Non-pigmented ciliary epithelial cell (primary cell): Measurements from ENCODE around the gene NDUFS5.
"Not testable (repeated sequence)": the region's sequence is repeated elsewhere in the genome, so short reads cannot be mapped to it uniquely, and the experiment has no call there.

Experiments
- DNase-seq: peaks from one replicate; pipeline ENCODE4 v3.0.0-alpha.2; 2010; ENCODE audit warnings: low read depth

NDUFS5 gene

GRCh38 chr1:39026051-39026865 is at the start of gene NDUFS5:
Gene NDUFS5 (plus strand): TSS chr1:39026350. CDS start chr1:39028725, 2,375 bp downstream.
- peak; percentile 85 for DNase-seq

DNA sequence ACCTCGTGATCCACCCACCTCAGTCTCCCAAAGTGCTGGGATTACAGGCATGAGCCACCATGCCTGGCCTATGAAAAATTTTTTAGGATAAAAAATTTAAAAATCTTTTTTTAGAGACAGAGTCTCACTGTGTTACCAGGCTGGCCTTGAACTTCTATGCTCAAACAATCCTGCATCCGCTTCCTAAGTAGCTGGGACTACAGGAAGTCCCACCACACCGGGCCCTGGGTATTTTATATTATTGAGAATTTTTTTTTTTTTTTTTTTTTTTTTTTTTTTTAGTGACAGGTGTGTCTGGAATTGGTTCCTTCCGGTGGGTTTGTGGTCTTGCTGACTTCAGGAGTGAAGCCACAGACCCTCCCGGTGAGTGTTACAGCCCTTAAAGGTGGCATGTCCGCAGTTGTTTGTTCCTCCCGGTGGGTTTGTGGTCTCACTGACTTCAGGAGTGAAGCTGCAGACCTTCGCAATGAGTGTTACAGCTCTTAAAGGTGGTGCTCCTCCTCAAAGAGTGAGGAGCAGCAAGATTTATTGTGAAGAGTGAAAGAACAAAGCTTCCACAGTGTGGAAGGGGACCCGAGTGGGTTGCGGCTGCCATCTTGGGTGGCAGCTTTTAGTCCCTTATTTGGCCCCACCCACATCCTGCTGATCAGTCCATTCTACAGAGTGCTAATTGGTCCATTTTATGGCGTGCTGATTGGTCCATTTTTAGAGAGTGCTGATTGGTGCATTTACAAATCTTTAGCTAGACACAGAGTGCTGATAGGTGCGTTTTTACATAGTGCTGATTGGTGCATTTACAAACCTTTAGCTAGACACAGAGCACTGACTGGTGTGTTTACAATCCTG is 48.5 kb upstream of the NDUFS5 start:
- DNase-seq, result not testable (repeated sequence)

DNA sequence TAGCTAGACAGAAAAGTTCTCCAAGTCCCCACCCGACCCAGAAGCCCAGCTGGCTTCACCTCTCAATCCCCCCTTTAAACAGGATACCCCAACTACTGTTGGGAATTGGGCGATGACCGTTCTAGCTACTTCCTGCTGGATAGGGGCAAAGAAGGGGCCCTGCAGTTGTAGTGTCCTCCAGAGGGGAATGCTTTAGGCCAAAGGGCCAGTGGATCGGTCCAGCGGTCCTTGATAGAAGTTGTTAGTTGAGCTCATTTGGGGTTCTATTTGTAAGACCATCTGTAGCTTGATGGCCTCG is 48.0 kb upstream of the NDUFS5 start:
- DNase-seq, result not testable (repeated sequence)

DNA sequence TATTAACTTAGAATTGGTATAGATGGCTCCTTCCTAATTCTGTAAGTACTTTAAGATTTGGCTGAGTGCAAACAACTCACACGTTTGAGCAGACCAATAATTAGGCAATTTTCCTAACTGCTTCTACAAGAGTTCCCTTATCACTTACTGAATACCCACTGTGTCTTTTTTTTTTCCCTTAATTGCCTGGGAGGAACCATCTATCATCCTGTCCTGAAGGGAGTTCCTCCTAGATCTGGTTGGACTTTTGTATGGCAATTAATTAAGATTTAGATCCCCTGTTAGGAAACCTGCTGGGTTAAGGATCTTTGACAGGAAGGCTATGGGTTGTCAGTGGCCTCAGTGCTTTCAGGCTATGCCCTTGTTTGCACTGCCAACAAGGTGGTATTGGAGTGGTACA is 46.8 kb upstream of the NDUFS5 start:
- DNase-seq, result not testable (repeated sequence)

DNA sequence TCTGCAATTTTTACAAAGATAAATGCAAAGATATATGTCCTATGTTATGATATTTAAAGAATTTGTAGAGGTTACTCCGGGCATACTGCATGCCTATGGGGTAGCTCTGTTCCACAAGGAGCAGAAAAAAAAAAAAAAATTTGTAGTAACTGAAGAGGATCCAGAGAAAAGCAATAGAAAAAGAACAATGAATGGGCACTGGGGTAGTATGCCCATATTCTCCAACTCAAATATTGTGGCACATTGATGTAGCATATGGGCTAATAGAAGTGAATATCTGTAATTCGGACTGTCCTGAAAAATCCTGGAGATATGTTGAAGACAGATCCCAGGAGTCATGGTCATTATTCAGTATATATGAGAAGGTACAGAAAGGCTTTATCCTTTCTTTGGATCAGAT is 36.2 kb upstream of the NDUFS5 start:
- no peak for DNase-seq

DNA sequence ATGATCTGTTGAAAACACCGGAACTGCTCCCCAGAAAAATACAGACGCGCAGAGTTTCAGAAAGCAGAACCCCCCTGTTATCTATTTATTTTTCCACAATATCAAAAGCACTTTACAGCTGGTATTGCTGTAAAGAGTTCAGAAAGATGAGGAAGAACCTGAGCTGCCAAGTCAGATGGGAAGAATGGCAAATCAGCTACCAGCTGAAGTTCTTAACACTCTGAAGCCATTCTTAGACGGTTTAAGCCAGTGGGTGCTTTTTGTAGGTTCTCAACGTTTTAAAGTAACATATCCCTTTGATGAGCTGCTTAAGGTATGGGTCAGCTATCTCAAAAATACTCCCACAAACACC is 35.8 kb upstream of the NDUFS5 start:
- DNase-seq, result no peak

DNA sequence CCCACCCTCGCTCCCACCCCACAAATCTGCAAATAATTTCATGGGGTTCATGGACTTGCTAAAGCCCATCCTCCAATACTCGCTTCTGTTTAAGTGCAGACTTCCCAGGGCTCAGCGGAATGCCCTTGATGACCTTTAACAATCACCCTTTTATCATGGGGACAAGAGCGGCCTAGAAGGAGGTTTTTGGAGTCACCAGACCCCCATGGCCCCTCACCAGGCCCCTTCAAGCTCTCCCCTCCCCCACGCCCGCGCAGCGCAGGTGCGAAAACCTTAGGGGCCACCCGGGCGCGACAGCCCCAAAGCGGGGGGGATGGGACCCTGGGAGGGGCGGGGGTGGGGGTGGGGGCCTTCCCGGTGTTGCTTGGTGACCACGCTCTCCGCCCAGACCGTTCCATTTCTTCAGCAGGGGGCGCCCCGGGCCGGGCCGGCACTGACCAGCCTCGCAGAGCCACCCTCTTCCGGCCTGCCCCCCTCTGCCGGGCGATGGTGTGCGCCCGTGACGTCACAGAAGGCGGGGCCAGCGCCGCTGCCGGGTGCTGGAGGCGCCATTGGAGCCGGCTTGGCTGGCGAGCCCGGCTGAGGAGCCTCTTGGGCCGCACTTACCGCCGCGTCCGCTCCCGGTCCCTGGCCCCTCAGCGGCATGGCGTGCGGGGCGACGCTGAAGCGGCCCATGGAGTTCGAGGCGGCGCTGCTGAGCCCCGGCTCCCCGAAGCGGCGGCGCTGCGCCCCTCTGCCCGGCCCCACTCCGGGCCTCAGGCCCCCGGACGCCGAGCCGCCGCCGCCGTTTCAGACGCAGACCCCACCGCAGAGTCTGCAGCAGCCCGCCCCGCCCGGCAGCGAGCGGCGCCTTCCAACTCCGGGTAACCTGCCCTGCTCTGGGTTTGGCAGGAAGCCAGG is 35.2 kb upstream of the NDUFS5 start, which contains the start of gene AKIRIN1:
TSS of gene AKIRIN1 (plus strand) at position 539 of the 900 bp plus-strand sequence. CDS start at position 644, 105 bp downstream.
- peak; percentile 72 for DNase-seq

GRCh38 chr1:38991638-38992411 is 34.3 kb upstream of the NDUFS5 start:
- no peak for DNase-seq

DNA sequence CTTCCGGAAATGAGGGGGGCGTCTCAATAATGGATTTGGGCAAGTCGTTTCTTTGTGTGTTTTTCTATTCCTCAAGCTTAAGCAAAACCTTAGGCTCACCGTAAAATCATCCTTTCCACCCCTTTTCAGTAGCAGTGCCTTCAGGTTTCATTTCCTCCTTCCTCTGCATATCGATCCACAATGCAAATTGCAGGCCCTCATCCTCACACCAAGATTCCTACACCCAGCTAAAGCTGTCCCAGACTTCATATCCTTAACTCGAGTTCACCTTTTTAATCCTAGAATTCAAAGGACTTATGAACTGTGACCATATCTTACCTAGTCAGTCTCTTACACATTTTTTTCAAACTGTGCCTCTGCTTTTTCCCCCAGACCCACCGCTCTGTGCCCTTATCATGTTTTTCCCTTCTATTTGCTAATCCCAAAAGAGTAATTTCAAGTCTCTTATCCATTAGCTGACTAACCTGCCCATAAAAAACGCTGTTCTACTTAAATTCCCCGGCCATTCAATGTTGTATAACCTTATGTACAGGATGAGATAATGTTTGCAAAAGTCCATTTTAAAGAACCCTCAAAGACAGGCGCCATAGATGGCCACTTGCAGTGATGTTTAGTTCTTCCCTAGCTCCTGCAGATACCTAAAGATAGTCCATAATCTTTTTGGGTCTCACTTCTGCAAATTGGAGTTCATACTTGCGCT is 33.6 kb upstream of the NDUFS5 start:
- DNase-seq, result no peak

GRCh38 chr1:38994196-38994595 is 32.0 kb upstream of the NDUFS5 start:
- no peak for DNase-seq

DNA sequence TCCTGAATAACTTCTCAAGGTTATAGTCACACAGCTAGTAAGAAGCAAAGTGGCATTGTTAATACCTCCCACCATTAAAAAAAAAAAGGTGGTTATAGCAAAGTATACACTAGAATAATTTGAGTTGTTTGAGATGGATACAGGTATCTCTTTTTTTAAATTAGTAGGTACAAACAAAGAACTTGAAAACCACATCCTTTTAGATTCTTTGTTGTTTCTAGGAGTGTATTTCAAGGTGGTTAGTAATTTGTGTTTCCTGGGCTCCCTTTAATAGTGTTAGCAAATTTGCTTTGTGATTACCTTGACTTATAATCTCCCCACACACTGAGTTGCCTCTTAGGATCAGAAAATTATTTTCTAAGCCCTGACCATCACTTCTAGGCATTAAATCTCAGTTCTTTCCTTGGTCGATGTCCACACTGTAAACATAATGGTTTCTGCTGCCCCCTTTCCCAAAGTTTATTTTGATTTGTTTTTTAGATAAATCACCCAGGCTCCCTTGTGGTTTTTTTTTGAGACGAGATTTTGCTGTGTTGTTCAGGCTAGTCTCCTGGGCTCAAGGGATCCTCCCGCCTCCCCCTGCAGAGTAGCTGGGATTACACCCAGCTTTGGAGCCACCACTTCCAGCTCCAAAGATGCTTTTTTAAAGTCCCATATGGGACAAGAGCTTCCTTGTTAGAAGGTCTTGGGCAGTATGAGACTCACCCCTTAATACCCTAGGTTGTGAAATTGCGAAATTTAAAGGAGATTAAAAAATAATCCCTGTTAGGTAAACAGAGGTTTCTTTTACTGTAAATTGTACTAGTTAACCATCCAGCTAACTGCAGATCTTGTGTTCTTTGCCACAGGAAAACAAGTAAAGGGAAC is 28.9 kb upstream of the NDUFS5 start:
- no peak for DNase-seq

DNA sequence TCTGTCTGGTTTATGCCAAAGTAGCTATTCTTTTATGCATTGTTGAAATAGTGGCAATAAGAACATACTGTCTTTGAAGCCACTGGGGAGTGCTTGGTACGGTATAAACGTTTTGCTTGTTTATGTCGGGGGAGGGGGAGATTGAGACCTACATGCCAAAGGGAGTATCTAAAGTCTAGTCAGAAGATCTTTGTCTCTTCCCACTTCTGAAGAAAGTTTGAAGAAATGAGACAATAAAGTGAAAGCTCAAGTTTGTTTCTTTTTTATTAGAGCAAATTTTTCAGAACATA is 28.3 kb upstream of the NDUFS5 start:
- DNase-seq, result no peak

DNA sequence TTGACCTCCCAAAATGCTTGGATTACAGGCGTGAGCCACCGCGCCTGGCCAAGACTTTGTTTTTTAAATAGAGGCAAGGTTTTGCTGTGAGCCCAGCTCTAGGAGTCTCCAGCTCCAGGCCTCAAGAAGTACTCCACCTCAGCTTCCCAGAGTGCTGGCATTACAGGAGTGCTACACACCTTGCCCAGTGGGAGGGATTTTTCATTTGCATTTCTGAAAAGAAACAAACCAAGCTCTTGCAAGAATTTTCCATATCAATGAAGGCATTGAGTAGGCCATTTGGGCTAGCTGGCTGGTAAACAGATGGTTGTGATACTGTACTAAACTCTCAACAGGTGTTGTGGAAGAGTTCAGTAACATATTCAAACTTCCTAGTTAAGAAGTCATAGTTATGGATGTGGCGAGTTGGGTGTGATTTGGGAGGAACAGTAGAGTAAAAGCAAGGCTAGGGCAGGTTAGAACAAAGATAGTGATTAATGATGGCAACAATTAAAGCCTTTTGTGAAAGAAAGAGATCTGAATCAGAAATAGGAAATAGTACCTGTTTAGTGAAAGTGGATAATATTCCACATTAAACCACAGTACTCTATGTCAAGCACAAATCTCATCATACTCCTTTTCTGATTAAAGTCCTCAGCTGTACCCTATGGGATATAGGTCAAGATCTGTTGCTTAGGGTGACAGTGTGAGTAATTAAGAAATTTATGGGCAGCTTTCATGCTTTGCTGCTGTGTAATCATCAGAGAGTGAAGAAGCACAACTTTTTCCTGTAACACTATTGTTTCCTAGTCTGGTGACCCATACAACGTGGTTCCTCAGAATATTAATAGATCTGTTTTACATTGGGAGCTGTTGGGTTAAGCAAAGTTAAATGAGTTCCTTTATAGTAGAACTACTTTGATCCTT is 24.4 kb upstream of the NDUFS5 start:
- no peak for DNase-seq

GRCh38 chr1:39003281-39003680 is 22.9 kb upstream of the NDUFS5 start:
- DNase-seq, result no peak

GRCh38 chr1:39003794-39004193 is 22.4 kb upstream of the NDUFS5 start:
- no peak for DNase-seq

DNA sequence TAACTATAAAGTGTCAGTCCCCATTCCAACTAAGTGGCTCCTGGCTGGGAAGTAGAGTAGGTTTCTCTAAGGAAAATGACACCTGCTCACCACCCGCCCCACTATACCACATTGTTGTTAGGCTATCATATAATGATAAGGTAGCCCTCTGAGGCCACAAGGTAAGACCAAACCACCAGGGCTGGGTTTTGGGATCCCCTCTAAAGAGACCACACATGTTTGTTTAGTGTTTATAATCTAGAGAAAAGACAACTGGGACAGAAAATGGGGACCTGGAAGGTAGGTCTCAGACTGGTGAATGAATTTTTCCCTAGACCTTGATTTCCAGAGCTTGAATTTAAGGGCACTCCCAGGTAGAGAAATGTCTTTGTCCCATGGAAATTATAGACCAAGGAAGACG is 19.9 kb upstream of the NDUFS5 start:
- DNase-seq, result no peak

- no peak for DNase-seq
Observed at GRCh38 chr1:39006726-39007645, 19.2 kb upstream of the NDUFS5 start.

DNA sequence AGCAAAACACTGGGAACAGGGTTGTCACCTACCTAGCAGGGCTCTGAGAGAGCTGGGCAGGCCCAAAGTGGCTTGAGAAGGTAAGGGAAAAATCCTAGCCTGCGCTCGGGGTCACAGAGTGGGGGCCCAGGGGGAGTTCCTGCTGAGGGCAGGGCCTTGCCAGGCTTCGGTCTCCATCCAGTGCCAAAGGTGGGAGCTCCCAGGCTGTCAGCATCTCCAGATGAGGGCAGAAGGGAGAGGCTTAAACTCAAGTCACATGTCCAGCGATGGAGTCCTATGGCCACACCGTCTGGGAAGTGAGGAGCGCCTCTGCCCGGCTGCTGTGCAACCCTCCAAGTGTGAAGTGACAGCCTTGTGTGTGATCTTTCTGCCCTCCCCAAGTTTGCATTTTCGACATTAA is 11.2 kb upstream of the NDUFS5 start:
- DNase-seq, result not testable (repeated sequence)
